ENCODE measurements around the gene SLC39A7. TPM values are rescaled to one million over a fixed set of nuclear protein-coding genes. Genes with fewer than 3 reads are reported as not detected.
A peak's percentile ranks its signal among the peaks of the same experiment; 100 is the strongest.

Gene SLC39A7
- total and polyA plus RNA-seq, 2 of the 13 experiments (the other 11 are each of a cell fraction or from before 2014, with no cell fraction given): 142 to 229 TPM

- 0 out of 2 replicates have a peak, but pooled peaks have one; percentile 3 for TF ChIP-seq NFAT5 (CRISPR knock-in tag; IDR thresholded peaks at IDR 0.05)
- peak; percentile 63; the same call in 1 of the 2 replicates for TF ChIP-seq GATAD2A (CRISPR knock-in tag; IDR thresholded peaks at IDR 0.05)
- no peak; the same call in 1 of the 2 replicates for TF ChIP-seq ZNF142 (CRISPR knock-in tag; IDR thresholded peaks at IDR 0.05)
- TF ChIP-seq GMEB1 (CRISPR knock-in tag; IDR thresholded peaks at IDR 0.05; ENCODE audit: borderline replicate concordance): peak; percentile 80
- no peak for TF ChIP-seq ZNF451 (CRISPR knock-in tag; IDR thresholded peaks at IDR 0.05)
- peak; percentile 89; the same call in 1 of the 2 replicates for TF ChIP-seq ZSCAN21 (CRISPR knock-in tag; IDR thresholded peaks at IDR 0.05; ENCODE audit: borderline replicate concordance)
- TF ChIP-seq ZNF782 (CRISPR knock-in tag; IDR thresholded peaks at IDR 0.05; ENCODE audit: borderline replicate concordance): peak; percentile 92
- no peak for TF ChIP-seq STAG1 (CRISPR knock-in tag; IDR thresholded peaks at IDR 0.05)
- no peak for TF ChIP-seq ZBTB46 (CRISPR knock-in tag; IDR thresholded peaks at IDR 0.05; ENCODE audit: borderline replicate concordance)
- no peak for TF ChIP-seq ZNF253 (CRISPR knock-in tag; IDR thresholded peaks at IDR 0.05; ENCODE audit: borderline replicate concordance)
These were observed at the start of gene SLC39A7, which contains the start of gene RXRB (continued) for GRCh38 chr6:33200219-33201146.
